Activated CD8-positive, alpha-beta memory T cell treated with anti-CD3 and anti-CD28 coated beads for 4 hours (primary cell): ENCODE measurements around the gene ITPRIPL2.

Experiments
- DNase-seq, 2 donors: peaks; one replicate each; pipeline ENCODE4 v3.0.0-alpha.2; 2020; ENCODE audit warnings: low read depth in 2 of 2

Gene ITPRIPL2

DNA sequence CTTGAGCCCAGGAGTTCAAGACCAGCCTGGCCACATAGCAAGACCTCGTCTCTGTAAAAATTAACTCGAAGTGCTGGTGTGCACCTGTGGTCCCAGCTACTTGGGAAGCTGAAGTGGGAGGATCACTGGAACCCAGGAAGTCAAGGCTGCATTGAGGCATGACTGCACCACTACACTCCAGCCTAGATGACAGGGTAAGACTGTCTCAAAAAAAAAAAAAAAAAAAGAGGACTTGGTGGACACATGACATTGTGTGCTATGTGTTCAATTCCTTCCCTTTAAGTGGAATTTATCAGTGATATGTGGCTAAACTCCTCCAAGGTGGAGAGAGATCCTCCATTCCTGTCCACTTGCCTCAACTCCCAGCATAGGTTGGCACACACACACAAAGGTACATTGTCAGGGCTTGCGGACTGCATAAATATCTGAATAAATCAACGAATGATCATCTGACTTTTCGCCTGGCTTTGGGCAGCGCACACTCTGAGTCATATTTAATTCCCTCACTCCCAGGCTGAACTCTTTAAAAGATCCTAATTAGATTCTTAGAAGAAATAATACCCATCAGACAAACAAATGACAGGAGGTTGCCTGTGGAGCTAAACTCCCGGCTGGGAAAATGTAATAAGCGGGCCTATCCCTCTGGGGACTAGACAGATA is 29.3 kb downstream of the ITPRIPL2 start:
- DNase-seq, result no peak

DNA sequence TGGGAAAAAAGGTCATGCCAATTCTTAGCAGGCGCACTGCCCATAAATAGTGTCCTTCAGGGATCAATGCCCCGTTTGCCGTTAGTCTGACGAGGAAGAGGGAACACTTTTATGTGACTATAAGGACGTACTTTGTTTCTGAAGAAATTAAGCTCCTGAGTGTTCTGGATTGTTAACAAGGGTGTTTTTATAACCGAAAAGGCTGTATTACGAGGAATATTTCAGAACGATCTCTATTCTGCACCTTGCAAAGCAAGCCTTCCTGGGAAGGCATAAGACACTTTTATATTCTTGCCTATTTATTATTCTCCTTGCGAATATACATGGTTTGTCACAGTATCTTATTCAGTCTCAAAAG is 29.8 kb downstream of the ITPRIPL2 start:
- no peak for DNase-seq

DNA sequence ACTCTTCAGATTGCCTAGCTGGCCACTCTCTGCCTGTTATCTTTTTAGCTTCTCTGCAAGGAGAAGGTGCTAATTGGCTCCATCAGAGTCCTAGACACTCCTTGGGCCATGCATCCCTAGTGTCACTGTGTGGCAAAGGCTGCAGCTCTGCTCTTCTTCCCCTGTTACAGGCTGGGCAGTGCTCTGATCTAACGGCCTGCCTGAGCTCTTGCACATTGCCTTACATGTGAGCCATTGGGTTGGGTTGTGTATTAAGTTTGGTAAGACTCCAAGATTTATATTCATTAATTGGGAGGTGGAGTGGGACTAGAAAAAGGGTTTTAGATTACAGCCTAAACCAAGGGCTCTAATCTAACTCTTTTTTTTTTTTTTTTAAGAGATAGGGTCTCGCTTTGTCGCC is 31.2 kb downstream of the ITPRIPL2 start:
- DNase-seq, result no peak

DNA sequence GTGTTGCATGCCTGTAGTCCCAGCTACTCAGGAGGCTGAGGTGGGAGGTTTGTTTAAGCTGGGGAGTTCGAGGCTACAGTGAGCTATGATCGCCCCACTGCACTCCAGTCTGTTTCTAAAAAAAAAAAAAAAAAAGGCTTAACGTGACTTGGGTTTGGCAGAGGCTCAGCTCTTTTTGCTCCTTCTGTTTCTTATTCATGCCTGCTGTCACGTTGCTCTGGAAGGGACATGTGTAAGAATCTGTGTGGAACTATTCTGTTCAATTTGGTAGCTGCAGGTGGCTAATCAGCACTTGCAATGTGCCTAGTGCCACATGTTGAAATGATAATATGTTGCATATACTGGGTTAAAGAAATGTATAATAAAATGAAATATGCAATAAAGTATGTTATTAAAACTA is 33.4 kb downstream of the ITPRIPL2 start:
- DNase-seq, result no peak

DNA sequence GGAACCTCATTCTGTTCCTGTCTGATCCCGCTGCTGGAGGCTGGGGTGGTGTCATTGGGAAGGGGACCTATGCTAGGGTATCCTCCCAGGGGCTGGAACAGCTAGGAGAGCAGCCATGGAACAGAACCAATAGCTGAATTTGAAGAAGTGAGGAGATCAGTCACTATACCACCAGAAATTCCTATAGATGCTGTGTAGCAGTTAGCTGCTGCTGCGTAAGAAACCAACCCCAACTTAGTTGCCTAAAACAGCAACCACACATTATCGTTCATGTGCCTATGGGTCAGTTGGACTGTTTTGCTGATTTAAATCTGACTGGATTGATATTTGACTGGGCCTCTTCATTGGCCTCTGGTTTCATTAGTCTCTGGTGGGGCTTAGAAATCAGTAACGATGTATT is 33.9 kb downstream of the ITPRIPL2 start:
- DNase-seq, result no peak

DNA sequence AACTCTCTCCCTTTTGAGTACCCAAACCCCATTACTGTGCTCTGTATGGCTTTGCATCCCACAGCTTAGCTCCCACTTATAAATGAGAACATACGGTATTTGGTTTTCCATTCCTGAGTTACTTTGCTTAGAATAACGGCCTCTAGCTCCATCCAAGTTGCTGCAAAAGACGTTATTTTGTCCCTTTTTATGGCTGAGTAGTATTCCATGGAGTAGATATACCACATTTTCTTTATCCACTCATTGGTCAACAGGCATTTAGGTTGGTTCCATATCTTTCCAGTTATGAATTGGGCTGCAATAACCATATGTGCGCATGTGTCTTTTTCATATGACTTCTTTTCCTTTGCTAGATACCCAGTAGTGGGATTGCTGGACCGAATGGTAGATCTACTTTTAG is 34.4 kb downstream of the ITPRIPL2 start:
- DNase-seq, result no peak

DNA sequence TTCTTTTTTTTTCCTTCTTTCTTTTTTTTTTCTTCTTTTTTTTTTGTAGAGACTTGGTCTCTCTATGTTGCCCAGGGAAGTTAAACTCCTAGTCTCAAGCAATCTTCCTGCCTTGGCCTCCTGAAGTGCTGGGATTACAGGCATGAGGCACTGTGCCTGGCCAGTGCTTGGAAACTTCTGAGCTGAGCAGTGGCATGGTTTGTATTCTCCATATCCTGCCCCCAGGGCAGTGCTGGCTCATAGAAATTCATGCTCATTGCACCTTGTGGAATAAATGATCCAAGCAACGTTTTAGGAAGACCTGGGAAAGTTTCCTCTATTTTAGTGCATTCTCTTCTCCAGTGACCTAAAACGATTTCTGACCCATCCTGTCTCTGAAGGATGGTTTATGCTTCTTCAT is 37.5 kb downstream of the ITPRIPL2 start:
- no peak for DNase-seq

DNA sequence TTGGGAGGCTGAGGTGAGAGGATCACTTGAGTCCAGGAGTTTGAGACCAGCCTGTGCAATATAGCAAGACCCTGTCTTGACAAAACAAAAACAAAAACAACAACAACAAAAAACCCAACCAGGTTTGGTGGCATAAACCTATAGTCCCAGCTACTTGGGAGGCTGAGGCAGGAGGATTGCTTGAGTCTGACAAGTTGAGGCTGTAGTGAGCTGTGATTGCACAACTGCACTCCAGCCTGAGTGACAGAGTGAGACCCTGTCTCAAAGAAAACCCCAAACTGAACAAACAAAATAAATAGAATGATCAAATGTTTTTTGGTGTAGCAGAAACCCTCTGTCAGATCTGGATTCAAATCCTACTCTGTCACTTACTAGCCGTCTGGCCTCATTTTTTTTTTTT is 38.3 kb downstream of the ITPRIPL2 start:
- DNase-seq, result no peak

DNA sequence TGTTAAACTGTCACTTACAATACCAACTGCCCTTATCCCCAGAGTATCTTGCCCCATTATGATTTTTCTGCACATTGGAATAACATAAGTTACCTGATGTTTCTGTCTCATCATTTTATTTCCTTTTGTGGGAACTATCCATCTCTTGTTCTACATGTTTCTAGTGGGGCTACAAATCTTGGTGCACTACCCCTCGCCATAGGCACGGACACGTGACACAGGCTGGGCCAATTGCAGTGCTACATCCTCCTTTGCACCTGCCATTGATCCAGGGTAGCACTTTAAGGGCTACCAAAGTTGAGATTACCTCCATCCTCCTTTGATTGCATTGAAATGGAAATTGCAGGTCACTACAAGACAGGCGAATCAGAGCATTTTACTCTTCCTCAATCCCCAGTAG is 40.1 kb downstream of the ITPRIPL2 start:
- DNase-seq, result no peak

DNA sequence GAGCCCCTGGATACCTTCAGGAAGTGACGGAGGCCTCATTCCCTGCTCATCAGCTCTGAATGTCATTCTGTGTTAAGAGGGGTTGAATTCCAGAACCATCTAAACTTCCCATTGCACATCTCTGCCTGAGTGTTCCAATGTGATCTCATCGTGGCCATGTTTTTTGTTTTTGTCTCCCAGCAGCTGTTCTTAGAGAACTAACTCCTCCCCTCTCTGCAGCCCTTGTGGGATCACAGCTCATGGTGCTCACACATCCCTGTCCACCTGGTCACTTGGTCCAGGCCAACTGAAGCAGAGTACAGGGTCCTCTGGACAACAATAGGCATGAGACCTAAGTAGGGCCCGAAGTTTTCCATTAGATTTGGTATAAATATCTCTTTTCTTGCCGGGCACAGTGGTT is 48.3 kb downstream of the ITPRIPL2 start:
- DNase-seq, result no peak

- DNase-seq, result no peak
Observed at GRCh38 chr16:19163215-19163614, 49.5 kb downstream of the ITPRIPL2 start.

- no peak for DNase-seq
Observed at GRCh38 chr16:19164285-19164684, 50.5 kb downstream of the ITPRIPL2 start.

GRCh38 chr16:19165101-19165500 is 51.3 kb downstream of the ITPRIPL2 start:
- DNase-seq, result no peak

DNA sequence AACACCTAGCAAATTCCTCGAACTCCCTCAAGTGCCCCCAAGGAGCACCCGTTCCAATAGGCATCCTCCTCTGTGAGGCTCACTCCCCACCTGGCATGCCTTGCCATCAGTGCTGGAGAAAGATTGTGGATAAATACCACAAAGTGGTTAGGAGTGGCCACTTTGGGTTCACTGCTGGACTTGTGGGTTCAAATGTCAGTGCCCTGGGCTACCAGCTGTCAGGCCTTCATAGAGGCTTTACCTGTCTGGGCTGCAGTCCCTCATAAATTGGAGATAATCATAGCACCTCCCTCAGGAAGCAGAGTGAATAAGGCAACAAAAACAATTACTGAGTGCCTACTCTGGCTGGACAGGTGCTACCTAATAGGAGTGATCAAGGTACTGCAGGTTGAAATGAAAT is 52.7 kb downstream of the ITPRIPL2 start:
- no peak for DNase-seq

- no peak for DNase-seq
Observed at GRCh38 chr16:19167710-19168370, 54.1 kb downstream of the ITPRIPL2 start, which contains the start of gene SYT17. TSS of gene SYT17 (plus strand) at chr16:19168240. CDS start at chr16:19168647, 407 bp downstream.

DNA sequence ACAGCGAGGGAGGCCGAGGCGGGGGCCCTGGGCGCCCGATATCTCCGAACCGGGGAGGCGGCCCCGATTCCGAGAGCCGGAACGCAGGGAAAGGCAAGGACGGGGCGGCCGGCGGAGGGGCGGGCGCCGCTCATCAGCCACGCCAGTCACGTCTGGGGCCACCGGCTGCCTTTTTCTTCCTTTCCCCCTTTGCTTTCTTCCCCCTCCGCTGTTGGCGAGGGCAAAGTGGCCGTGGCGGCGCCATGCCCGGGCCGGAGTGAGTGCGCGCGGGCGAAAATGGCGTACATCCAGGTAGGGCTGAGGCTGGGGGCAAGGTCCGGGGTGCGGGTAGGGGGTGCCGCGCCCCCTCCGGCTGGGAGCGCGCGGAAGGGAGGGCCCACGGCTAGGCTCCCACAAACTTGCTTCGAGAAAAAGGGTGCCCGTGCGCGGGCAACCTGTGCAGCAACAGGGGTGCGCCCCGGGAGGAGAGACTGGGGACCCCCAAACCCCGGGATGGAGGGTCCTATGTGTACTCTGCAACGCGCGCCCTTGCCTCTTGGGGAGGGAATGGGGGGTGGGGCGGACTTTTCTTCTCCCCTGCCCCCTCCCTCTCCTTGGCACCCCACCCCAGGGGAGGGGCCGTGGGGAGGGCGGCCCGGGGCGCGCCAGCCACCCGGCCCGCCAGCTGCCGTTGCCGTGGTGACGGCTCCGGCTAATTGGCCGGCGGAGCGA is 54.8 kb downstream of the ITPRIPL2 start:
- DNase-seq, result no peak

- no peak for DNase-seq
Observed at GRCh38 chr16:19169082-19169639, 55.4 kb downstream of the ITPRIPL2 start.

GRCh38 chr16:19170043-19170655 is 56.4 kb downstream of the ITPRIPL2 start:
- DNase-seq, result no peak
